H9 (cell line): ENCODE measurements around the gene CRELD2. TPM values are rescaled to one million over a fixed set of nuclear protein-coding genes. Genes with fewer than 3 reads are reported as not detected.

ENCODE experiments used
- DNase-seq: peaks from one replicate; pipeline ENCODE4 v3.0.0-alpha.2; 2017
- H2AFZ ChIP-seq: one replicate; pipeline ENCODE4 v1.6.1; 2013; ENCODE audit warnings: mild to moderate bottlenecking, low read length, control low read depth, moderate library complexity
- H2AK5ac ChIP-seq: 2 replicates; pipeline ENCODE4 v1.6.1; 2013; ENCODE audit warnings: low read length, control low read depth, mixed read lengths; ENCODE audit not compliant: insufficient read length
- H2BK120ac ChIP-seq: one replicate; pipeline ENCODE4 v1.6.1; 2013; ENCODE audit warnings: low read depth, mild to moderate bottlenecking, low read length, control low read depth, inconsistent platforms; ENCODE audit not compliant: poor library complexity, severe bottlenecking
- H2BK12ac ChIP-seq: 2 replicates; pipeline ENCODE4 v1.6.1; 2013; ENCODE audit warnings: low read length, control low read depth, mixed read lengths, low read depth; ENCODE audit not compliant: insufficient read length
- H2BK15ac ChIP-seq: 2 replicates; pipeline ENCODE4 v1.6.1; 2013; ENCODE audit warnings: low read depth, low read length, control low read depth
- H2BK20ac ChIP-seq: one replicate; pipeline ENCODE4 v1.6.1; 2013; ENCODE audit warnings: low read depth, mild to moderate bottlenecking, low read length, control low read depth, inconsistent platforms; ENCODE audit not compliant: poor library complexity, severe bottlenecking
- H2BK5ac ChIP-seq: 2 replicates; pipeline ENCODE4 v1.6.1; 2013; ENCODE audit warnings: low read length, control low read depth, mixed read lengths; ENCODE audit not compliant: insufficient read length
- H3K14ac ChIP-seq: 2 replicates; pipeline ENCODE4 v1.6.1; 2013; ENCODE audit warnings: low read length, control low read depth; ENCODE audit not compliant: insufficient read depth
- H3K18ac ChIP-seq: 2 replicates; pipeline ENCODE4 v1.6.1; 2013; ENCODE audit warnings: low read depth, mild to moderate bottlenecking, mixed read lengths, low read length, control low read depth; ENCODE audit not compliant: insufficient read length
- H3K23ac ChIP-seq: 2 replicates; pipeline ENCODE4 v1.6.1; 2013; ENCODE audit warnings: low read length, control low read depth, mixed read lengths, low read depth; ENCODE audit not compliant: insufficient read length
- H3K23me2 ChIP-seq: 2 replicates; pipeline ENCODE4 v1.6.1; 2013; ENCODE audit warnings: low read depth, mild to moderate bottlenecking, mixed read lengths, low read length, control low read depth; ENCODE audit not compliant: insufficient read length, poor library complexity, severe bottlenecking
- H3K27ac ChIP-seq: 2 replicates; pipeline ENCODE4 v1.5.1; 2013; ENCODE audit warnings: low read length, control low read depth, mixed read lengths, low read depth; ENCODE audit not compliant: insufficient read length
- H3K27me3 ChIP-seq: 2 replicates; pipeline ENCODE4 v1.6.1; 2013; ENCODE audit warnings: low read length, control low read depth, inconsistent platforms; ENCODE audit not compliant: insufficient read depth
- H3K4ac ChIP-seq: 2 replicates; pipeline ENCODE4 v1.6.1; 2013; ENCODE audit warnings: low read depth, mild to moderate bottlenecking, control low read depth, inconsistent platforms, low read length, moderate library complexity
- H3K4me1 ChIP-seq: 2 replicates; pipeline ENCODE4 v1.6.1; 2013; ENCODE audit warnings: low read length, control low read depth, inconsistent platforms; ENCODE audit not compliant: insufficient read depth
- H3K4me2 ChIP-seq: 2 replicates; pipeline ENCODE4 v1.6.1; 2013; ENCODE audit warnings: low read length, control low read depth, mixed read lengths; ENCODE audit not compliant: insufficient read length, insufficient read depth
- H3K56ac ChIP-seq: 2 replicates; pipeline ENCODE4 v1.6.1; 2013; ENCODE audit warnings: low read depth, mild to moderate bottlenecking, mixed read lengths, low read length, control low read depth; ENCODE audit not compliant: insufficient read length
- H3K79me1 ChIP-seq: 2 replicates; pipeline ENCODE4 v1.6.1; 2013; ENCODE audit warnings: low read depth, mild to moderate bottlenecking, moderate library complexity, low read length, control low read depth, inconsistent platforms; ENCODE audit not compliant: insufficient read depth, poor library complexity, severe bottlenecking
- H3K79me2 ChIP-seq: 2 replicates; pipeline ENCODE4 v1.6.1; 2013; ENCODE audit warnings: low read length, control low read depth, inconsistent platforms; ENCODE audit not compliant: insufficient read depth
- H3K9ac ChIP-seq: 2 replicates; pipeline ENCODE4 v1.6.1; 2013; ENCODE audit warnings: low read length, control low read depth, mixed read lengths; ENCODE audit not compliant: insufficient read length; ENCODE audit errors: extremely low read depth
- H3K9me3 ChIP-seq: one replicate; pipeline ENCODE4 v1.6.1; 2013; ENCODE audit warnings: low read depth, low read length, inconsistent platforms; ENCODE audit not compliant: control insufficient read depth
- H3T11ph ChIP-seq: one replicate; pipeline ENCODE4 v1.6.1; 2013; ENCODE audit warnings: mild to moderate bottlenecking, low read length, control low read depth, inconsistent platforms
- H4K20me1 ChIP-seq: one replicate; pipeline ENCODE4 v1.6.1; 2013; ENCODE audit not compliant: control insufficient read depth, insufficient read length, insufficient read depth
- H4K5ac ChIP-seq: 2 replicates; pipeline ENCODE4 v1.6.1; 2013; ENCODE audit warnings: low read depth, mild to moderate bottlenecking, mixed read lengths, low read length, control low read depth; ENCODE audit not compliant: insufficient read length
- H4K8ac ChIP-seq: replicated peaks from 2 replicates; pipeline ENCODE4 v1.6.1; 2013; ENCODE audit warnings: low read length, control low read depth, mixed read lengths, low read depth; ENCODE audit not compliant: insufficient read length
- H4K91ac ChIP-seq: 2 replicates; pipeline ENCODE4 v1.6.1; 2013; ENCODE audit warnings: low read depth, mild to moderate bottlenecking, moderate library complexity, mixed read lengths, low read length, control low read depth; ENCODE audit not compliant: insufficient read length
- H3K27ac Mint-ChIP-seq, 3 experiments: 2 replicates in 2 of 3; 3 replicates in 1 of 3; pipeline ENCODE4 v1.8.0; 2020 to 2021; ENCODE audit warnings: mixed read lengths in 3 of 3, mild to moderate bottlenecking in 1 of 3, moderate library complexity in 1 of 3
- H3K27me3 Mint-ChIP-seq: 2 replicates; pipeline ENCODE4 v1.8.0; 2021; ENCODE audit warnings: low read depth, mild to moderate bottlenecking, moderate library complexity, mixed read lengths
- H3K36me3 Mint-ChIP-seq, 3 experiments: 2 replicates in 2 of 3; 3 replicates in 1 of 3; pipeline ENCODE4 v1.8.0; 2020 to 2021; ENCODE audit warnings: low read depth in 3 of 3, mixed read lengths in 3 of 3; ENCODE audit not compliant: insufficient read depth in 1 of 3
- H3K4me1 Mint-ChIP-seq, 2 experiments: 2 replicates each; pipeline ENCODE4 v1.8.0; 2020; ENCODE audit warnings: mixed read lengths in 2 of 2
- H3K4me3 Mint-ChIP-seq, 2 experiments: 2 replicates in 1 of 2; 3 replicates in 1 of 2; pipeline ENCODE4 v1.8.0; 2020 to 2021; ENCODE audit warnings: mild to moderate bottlenecking in 2 of 2, mixed read lengths in 2 of 2, moderate library complexity in 1 of 2
- H3K9me3 Mint-ChIP-seq, 2 experiments: 2 replicates in 1 of 2; 3 replicates in 1 of 2; pipeline ENCODE4 v1.8.0; 2020; ENCODE audit warnings: mild to moderate bottlenecking in 2 of 2, mixed read lengths in 2 of 2, moderate library complexity in 1 of 2
- CTCF ChIP-seq: fragments of 200-600 bp; sonication (generic); conservative IDR thresholded peaks from 3 replicates; pipeline ENCODE4 v1.8.0; 2021; ENCODE audit warnings: antibody characterized with exemption, mild to moderate bottlenecking
- WGBS: extraction: QIAGEN DNeasy Blood & Tissue Kit; methylation state at CpG from one replicate; pipeline ENCODE4 v1.1.7; 2013; ENCODE audit warnings: missing lambda C conversion rate, low lambda C conversion rate, mixed read lengths; ENCODE audit not compliant: insufficient read length; ENCODE audit errors: extremely low coverage; 5-methylcytosine and 5-hydroxymethylcytosine counted together
- total RNA-seq: library from RNA; stranded (reverse); gene quantifications from 2 replicates; pipeline ENCODE4 v1.2.1, GENCODE V29; 2021

CRELD2 gene
- total RNA-seq, 1 experiment from 2014 or later: 34.7 TPM

DNA sequence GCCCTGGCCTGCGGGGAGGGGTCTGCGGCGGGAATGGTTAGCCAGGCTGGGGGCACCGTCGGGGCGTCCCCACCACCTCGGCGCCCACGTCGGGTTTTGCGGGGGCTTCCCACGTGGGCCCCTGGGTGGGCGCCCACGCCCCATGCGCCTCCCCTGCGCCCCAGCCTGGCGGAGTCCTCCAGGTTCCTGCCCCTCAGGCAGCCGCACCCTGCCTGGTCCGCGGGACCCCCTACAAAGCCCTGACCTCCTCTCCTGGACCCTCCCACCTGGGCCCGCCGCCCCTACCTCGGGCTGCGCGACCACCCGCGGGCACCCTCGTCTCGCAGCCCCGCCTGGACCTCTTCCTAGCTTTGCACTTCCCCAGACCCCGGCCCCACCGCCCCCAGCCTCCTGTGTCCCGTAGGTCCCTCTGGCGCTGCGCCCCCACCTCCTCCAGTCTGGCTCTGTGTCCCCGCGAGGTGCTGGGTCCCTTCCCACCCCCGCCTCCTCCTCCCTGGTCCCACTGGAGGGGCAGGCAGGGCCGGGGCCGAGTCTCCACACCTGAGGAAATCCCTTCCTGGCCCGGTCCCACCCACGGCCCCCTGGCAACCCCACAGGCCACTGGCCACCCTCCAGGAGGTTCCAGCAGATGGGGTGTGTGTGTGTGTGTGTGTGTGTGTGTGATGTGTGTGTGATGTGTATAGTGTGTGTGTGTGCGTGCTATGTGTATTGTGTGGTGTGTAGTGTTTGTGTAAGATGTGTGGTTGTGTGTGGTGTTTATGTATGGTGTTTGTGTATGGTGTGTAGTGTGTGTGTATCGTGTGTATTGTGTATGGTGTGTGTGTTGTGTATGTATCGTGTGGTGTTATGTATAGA, 54.0 kb downstream of the CRELD2 start:
- no peak overlapping the region for H2BK12ac ChIP-seq
- H2BK5ac ChIP-seq: no peak overlapping the region
- no peak overlapping the region for H3K14ac ChIP-seq
- H2AK5ac ChIP-seq: no peak overlapping the region
- H3K4me1 Mint-ChIP-seq: peaks cover 5 to 9% of the 10 kb centered on the region in 2 experiments
- H3K9me3 ChIP-seq: no peaks in the 10 kb centered on the region
- H4K8ac ChIP-seq: no peak overlapping the region
- TF ChIP-seq CTCF: no peak
- H3K9me3 Mint-ChIP-seq: no peaks in the 10 kb centered on the region; a peak in 1 of 5 replicates
- DNase-seq: peak; percentile 38
- H2BK15ac ChIP-seq: no peak overlapping the region
- H3K9ac ChIP-seq: no peak overlapping the region
- H3K23me2 ChIP-seq: no peaks in the 10 kb centered on the region
- H3K27ac ChIP-seq: no peak overlapping the region
- H3K56ac ChIP-seq: no peak overlapping the region
- H3K27me3 ChIP-seq: no peaks in the 10 kb centered on the region
- H4K91ac ChIP-seq: no peak overlapping the region
- H3K79me2 ChIP-seq: no peaks in the 10 kb centered on the region
- H3K36me3 Mint-ChIP-seq: peaks cover 0 to 2% (median 0%) of the 10 kb centered on the region in 3 experiments; a peak in 1 of 7 replicates
- H3K4me1 ChIP-seq: no peaks in the 10 kb centered on the region; the same call in 1 of the 2 replicates
- no peak overlapping the region for H3K4ac ChIP-seq
- WGBS: 100% methylated on average over 3 of the region's 45 CpGs
- no peak overlapping the region for H3K4me2 ChIP-seq
- no peak overlapping the region for H3T11ph ChIP-seq
- H4K5ac ChIP-seq: no peak overlapping the region
- peaks cover 16% of the 10 kb centered on the region for H3K27me3 Mint-ChIP-seq
- no peak overlapping the region for H3K18ac ChIP-seq
- no peak overlapping the region for H3K27ac Mint-ChIP-seq
- H3K79me1 ChIP-seq: no peaks in the 10 kb centered on the region
- H3K23ac ChIP-seq: no peak overlapping the region
- H2BK20ac ChIP-seq: no peak overlapping the region
- peaks cover 3% of the 10 kb centered on the region for H4K20me1 ChIP-seq
- H2BK120ac ChIP-seq: no peak overlapping the region
- H3K4me3 Mint-ChIP-seq: no peak overlapping the region
- H2AFZ ChIP-seq: no peak overlapping the region
